Panc1 (cell line): ENCODE measurements around the gene USP5. TPM values are rescaled to one million over a fixed set of nuclear protein-coding genes. Genes with fewer than 3 reads are reported as not detected.
"Not testable (repeated sequence)": the region's sequence is repeated elsewhere in the genome, so short reads cannot be mapped to it uniquely, and the experiment has no call there.

Experiments
- ATAC-seq: fragments of 200-7000 bp; cut with Tn5 transposase; 2 replicates; pipeline ENCODE4 v1.9.1; 2020; ENCODE audit warnings: mild to moderate bottlenecking, moderate library complexity
- BruUV-seq: library from RNA; stranded (reverse); fragments of 400-500 nt; replicated peaks from 2 replicates; lab custom pipeline; 2021; lab: Mats Ljungman, UMichigan
- CTCF ChIA-PET: fragments of 300-600 bp; sonication (Branson Sonifier 250); formaldehyde crosslinking; loops from one replicate; lab custom pipeline; 2022; ENCODE audit warnings: antibody characterized with exemption; lab: Charles Lee
- POLR2A ChIA-PET: fragments of 300-600 bp; sonication (Branson Sonifier 250); formaldehyde crosslinking; loops from one replicate; lab custom pipeline; 2022; ENCODE audit warnings: antibody characterized with exemption; lab: Charles Lee
- DNase-seq: peaks from one replicate; pipeline ENCODE4 v3.0.0-alpha.2; 2010; ENCODE audit warnings: low read depth, low spot score
- H3K27ac ChIP-seq: 2 replicates; pipeline ENCODE4 v1.5.1; 2011; ENCODE audit warnings: mild to moderate bottlenecking, low read length, inconsistent platforms
- H3K27me3 ChIP-seq: fragments of 200-500 bp; sonication (Bioruptor generic); 2 replicates; pipeline ENCODE4 v1.6.0; 2014; ENCODE audit warnings: low read length, inconsistent platforms; ENCODE audit not compliant: control insufficient read depth, insufficient read depth
- H3K36me3 ChIP-seq: fragments of 200-500 bp; sonication (Bioruptor generic); 2 replicates; pipeline ENCODE4 v1.5.1; 2014; ENCODE audit warnings: inconsistent platforms, mild to moderate bottlenecking, low read length, moderate library complexity; ENCODE audit not compliant: control insufficient read depth, insufficient read depth
- H3K4me1 ChIP-seq: 2 replicates; pipeline ENCODE4 v1.5.1; 2011; ENCODE audit warnings: inconsistent platforms, mild to moderate bottlenecking, low read length, moderate library complexity; ENCODE audit not compliant: control insufficient read depth, insufficient read depth
- H3K4me3 ChIP-seq, 2 experiments: 2 replicates each; pipeline ENCODE4 v1.5.1; 2011 to 2012; ENCODE audit warnings: low read depth in 2 of 2, low read length in 2 of 2, mild to moderate bottlenecking in 2 of 2, inconsistent platforms in 1 of 2, moderate library complexity in 1 of 2
- H3K9me3 ChIP-seq: fragments of 200-500 bp; sonication (Bioruptor generic); 2 replicates; pipeline ENCODE4 v1.5.1; 2014; ENCODE audit warnings: low read depth, mild to moderate bottlenecking, inconsistent platforms, low read length, moderate library complexity; ENCODE audit not compliant: control insufficient read depth, insufficient read depth
- POLR2AphosphoS5 ChIP-seq: IDR thresholded peaks from 2 replicates; pipeline ENCODE4 v1.6.1; 2012; ENCODE audit warnings: mild to moderate bottlenecking, low read depth, low read length, moderate library complexity
- SIN3A ChIP-seq: IDR thresholded peaks from 2 replicates; pipeline ENCODE4 v1.6.1; 2012; ENCODE audit warnings: low read depth, mild to moderate bottlenecking, low read length, moderate library complexity, borderline replicate concordance; ENCODE audit not compliant: insufficient read depth
- TCF7L2 ChIP-seq: IDR thresholded peaks from 2 replicates; pipeline ENCODE4 v1.6.1; 2011; ENCODE audit warnings: mild to moderate bottlenecking, low read depth, low read length, inconsistent platforms
- in situ Hi-C: cut with HindIII; loops from 2 replicates; pipeline ENCODE4 v1.10.0; 2016; ENCODE audit warnings: low sequenced_read_pairs, low pct_unique_long_range_greater_than_20kb
- intact Hi-C: fragments of 100-400 bp; cut with micrococcal nuclease; formaldehyde crosslinking; loops from one replicate; pipeline ENCODE4 v1.10.0; 2022; ENCODE audit not compliant: unreplicated experiment
- total RNA-seq: library from RNA; stranded (reverse); gene quantifications from one replicate; pipeline ENCODE4 v1.2.1, GENCODE V29; 2021; ENCODE audit not compliant: unreplicated experiment
- TF ChIP-seq, protein P1 (sequence below), 2 experiments: IDR thresholded peaks; 2 replicates each; pipeline ENCODE4 v1.6.1; 2011 to 2012; ENCODE audit warnings: low read depth in 2 of 2, control low read depth in 1 of 2, low read length in 1 of 2, mild to moderate bottlenecking in 1 of 2, moderate library complexity in 1 of 2; ENCODE audit not compliant: insufficient read depth in 1 of 2
- TF ChIP-seq, protein P2 (sequence below): fragments of 450-650 bp; IDR thresholded peaks from 2 replicates; pipeline ENCODE4 v1.5.1; 2017; ENCODE audit warnings: mild to moderate bottlenecking

Gene USP5
- total RNA-seq, 1 experiment from 2014 or later: 104 TPM

DNA sequence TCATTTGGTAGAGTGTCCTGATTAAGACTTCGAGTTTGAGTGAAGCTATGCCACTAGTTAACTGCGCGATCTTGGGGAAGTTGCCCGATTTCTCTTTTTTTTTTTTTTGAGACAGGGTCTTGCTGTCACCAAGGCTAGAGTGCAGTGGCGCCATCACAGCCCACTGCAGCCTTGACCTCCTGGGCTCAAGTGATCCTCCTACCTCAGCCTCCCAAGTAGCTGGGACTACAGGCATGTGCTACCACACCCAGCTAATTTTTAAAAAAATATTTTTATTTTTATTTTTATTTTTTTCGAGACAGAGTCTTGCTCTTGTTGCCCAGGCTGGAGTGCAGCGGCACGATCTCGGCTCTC, 22.0 kb downstream of the USP5 start:
- Histone ChIP-seq H3K4me3 (peak overlapping the region; percentile 75 to 84), H3K27ac (peak overlapping the region; percentile 89), H3K4me1 (peaks cover 19% of the 10 kb centered on the region)
- in situ Hi-C loops, H3K27me3 ChIP-seq, ATAC-seq, DNase-seq, intact Hi-C loops, BruUV-seq, H3K9me3 ChIP-seq, H3K36me3 ChIP-seq: not testable (repeated sequence)
- POLR2A ChIA-PET: interaction anchor here (0.6 kb wide), 2 partner anchors 340 to 408 kb away, joined by 3 to 8 read pairs; no protein-coding TSS in a partner anchor
- CTCF ChIA-PET: interaction anchor here (0.6 kb wide), 1 partner anchor 53 kb away, joined by 6 read pairs; no protein-coding TSS in a partner anchor

DNA sequence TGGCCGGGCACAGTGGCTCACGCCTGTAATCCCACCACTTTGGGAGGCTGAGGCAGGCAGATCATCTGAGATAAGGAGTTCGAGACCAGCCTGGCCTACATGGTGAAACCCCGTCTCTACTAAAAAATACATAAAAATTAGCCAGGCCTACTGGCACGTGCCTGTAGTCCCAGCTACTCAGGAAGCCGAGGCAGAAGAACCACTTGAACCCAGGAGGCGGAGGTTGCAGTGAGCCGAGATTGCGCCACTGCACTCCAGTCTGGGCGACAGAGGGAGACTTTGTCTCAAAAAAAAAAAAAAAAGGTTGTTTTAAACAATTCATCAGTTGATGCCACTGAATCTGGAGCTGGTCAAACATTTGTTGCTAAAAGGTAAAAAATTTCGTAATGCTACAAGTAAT, 27.9 kb downstream of the USP5 start:
- H3K27ac ChIP-seq, in situ Hi-C loops, H3K27me3 ChIP-seq, H3K4me3 ChIP-seq, H3K4me1 ChIP-seq, H3K36me3 ChIP-seq, BruUV-seq, intact Hi-C loops, ATAC-seq, CTCF ChIA-PET, H3K9me3 ChIP-seq, DNase-seq, POLR2A ChIA-PET: not testable (repeated sequence)

DNA sequence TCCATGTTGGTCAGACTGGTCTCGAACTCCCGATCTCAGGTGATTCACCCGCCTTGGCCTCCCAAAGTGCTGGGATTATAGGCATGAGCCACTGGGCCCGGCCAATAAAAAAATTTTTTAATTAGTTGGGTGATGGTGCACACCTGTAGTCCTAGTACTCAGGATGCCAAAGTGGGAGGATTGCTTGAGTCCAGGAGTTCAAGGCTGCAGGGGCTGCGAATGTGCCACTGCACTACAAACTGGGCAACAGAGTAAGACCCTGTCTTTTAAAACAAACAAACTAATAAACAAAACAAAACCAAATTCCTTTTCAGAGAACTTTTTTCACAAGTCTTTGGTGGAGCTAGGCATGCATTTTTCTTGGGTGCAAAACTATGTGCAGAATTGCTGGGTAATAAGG, 31.3 kb downstream of the USP5 start:
- no TSS peak for BruUV-seq
- ChIA-PET CTCF (interaction anchor here (0.7 kb wide), 1 partner anchor 14 kb away, joined by 3 read pairs; no protein-coding TSS in a partner anchor), POLR2A (no interaction called here)
- no peaks in the 10 kb centered on the region for H3K36me3 ChIP-seq
- H3K4me3 ChIP-seq: no peak overlapping the region
- TF ChIP-seq POLR2AphosphoS5 (no peak), SIN3A (no peak), TCF7L2 (no peak)
- TF ChIP-seq, protein P1, sequence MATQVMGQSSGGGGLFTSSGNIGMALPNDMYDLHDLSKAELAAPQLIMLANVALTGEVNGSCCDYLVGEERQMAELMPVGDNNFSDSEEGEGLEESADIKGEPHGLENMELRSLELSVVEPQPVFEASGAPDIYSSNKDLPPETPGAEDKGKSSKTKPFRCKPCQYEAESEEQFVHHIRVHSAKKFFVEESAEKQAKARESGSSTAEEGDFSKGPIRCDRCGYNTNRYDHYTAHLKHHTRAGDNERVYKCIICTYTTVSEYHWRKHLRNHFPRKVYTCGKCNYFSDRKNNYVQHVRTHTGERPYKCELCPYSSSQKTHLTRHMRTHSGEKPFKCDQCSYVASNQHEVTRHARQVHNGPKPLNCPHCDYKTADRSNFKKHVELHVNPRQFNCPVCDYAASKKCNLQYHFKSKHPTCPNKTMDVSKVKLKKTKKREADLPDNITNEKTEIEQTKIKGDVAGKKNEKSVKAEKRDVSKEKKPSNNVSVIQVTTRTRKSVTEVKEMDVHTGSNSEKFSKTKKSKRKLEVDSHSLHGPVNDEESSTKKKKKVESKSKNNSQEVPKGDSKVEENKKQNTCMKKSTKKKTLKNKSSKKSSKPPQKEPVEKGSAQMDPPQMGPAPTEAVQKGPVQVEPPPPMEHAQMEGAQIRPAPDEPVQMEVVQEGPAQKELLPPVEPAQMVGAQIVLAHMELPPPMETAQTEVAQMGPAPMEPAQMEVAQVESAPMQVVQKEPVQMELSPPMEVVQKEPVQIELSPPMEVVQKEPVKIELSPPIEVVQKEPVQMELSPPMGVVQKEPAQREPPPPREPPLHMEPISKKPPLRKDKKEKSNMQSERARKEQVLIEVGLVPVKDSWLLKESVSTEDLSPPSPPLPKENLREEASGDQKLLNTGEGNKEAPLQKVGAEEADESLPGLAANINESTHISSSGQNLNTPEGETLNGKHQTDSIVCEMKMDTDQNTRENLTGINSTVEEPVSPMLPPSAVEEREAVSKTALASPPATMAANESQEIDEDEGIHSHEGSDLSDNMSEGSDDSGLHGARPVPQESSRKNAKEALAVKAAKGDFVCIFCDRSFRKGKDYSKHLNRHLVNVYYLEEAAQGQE (IDR thresholded peaks at IDR 0.05; ENCODE audit: insufficient read depth in 1 of 2, low read depth in 2 of 2, low read length in 1 of 2): no peak
- TF ChIP-seq, protein P2, sequence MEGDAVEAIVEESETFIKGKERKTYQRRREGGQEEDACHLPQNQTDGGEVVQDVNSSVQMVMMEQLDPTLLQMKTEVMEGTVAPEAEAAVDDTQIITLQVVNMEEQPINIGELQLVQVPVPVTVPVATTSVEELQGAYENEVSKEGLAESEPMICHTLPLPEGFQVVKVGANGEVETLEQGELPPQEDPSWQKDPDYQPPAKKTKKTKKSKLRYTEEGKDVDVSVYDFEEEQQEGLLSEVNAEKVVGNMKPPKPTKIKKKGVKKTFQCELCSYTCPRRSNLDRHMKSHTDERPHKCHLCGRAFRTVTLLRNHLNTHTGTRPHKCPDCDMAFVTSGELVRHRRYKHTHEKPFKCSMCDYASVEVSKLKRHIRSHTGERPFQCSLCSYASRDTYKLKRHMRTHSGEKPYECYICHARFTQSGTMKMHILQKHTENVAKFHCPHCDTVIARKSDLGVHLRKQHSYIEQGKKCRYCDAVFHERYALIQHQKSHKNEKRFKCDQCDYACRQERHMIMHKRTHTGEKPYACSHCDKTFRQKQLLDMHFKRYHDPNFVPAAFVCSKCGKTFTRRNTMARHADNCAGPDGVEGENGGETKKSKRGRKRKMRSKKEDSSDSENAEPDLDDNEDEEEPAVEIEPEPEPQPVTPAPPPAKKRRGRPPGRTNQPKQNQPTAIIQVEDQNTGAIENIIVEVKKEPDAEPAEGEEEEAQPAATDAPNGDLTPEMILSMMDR: no peak
- no peaks in the 10 kb centered on the region for H3K27me3 ChIP-seq
- DNase-seq (no peak), ATAC-seq (no peak)
- H3K9me3 ChIP-seq: no peaks in the 10 kb centered on the region
- H3K4me1 ChIP-seq: no peaks in the 10 kb centered on the region
- no peak overlapping the region for H3K27ac ChIP-seq
- in situ Hi-C loops (no loop called here), intact Hi-C loops (no loop called here)
